HL-60/S4 (cell line): ENCODE measurements around the gene GRIK5.
"Not testable (repeated sequence)": the region's sequence is repeated elsewhere in the genome, so short reads cannot be mapped to it uniquely, and the experiment has no call there.

Experiments used
- in situ Hi-C: fragments of 300-500 bp; cut with MboI; formaldehyde crosslinking; loops from 2 replicates; pipeline ENCODE4 v1.14.3; 2022; ENCODE audit warnings: low sequenced_read_pairs

GRIK5 gene

DNA sequence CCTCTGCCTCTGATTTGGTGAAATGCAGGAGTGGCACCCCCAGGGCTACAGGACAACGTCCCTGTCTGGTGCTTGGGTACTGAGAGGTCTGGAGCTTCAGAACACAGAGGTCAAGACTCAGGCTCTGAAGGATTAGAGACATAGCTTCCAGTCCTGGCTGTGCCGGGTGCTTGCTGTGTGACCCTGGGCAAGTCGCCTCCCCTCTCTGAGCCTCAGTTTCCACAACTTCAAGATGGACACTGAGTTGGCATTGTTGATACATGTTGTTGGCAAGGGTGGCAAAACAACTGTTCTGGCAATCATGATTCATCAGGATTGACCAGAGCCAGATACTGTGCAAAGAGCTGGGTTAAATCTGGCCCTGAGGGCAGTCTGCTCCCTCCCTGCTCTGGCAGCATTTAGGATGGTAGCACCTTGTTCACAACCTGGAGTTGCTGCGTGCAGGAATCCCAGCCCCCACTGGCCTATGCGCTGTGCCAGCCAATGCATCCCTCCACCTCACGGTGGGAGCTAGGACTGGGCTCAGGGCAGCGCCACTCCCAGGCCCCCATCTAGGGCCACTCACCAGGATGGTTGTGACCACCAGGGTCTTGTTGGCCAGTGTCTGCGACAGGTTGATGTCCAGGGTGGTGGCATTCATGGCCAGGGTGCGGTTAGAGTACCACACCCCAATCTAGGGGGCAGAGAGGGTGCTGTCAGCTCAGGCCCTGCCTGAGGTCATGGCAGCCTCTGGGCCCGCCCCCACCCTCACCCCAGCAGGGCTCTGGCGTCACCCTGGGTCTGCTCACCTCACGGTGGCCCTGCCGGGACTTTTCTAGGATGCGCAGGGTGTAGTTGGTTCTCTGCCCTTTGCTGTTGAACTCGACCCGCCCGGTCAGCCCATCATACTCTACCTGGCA is 16.7 kb downstream of the GRIK5 start:
- in situ Hi-C loops: no loop called here

DNA sequence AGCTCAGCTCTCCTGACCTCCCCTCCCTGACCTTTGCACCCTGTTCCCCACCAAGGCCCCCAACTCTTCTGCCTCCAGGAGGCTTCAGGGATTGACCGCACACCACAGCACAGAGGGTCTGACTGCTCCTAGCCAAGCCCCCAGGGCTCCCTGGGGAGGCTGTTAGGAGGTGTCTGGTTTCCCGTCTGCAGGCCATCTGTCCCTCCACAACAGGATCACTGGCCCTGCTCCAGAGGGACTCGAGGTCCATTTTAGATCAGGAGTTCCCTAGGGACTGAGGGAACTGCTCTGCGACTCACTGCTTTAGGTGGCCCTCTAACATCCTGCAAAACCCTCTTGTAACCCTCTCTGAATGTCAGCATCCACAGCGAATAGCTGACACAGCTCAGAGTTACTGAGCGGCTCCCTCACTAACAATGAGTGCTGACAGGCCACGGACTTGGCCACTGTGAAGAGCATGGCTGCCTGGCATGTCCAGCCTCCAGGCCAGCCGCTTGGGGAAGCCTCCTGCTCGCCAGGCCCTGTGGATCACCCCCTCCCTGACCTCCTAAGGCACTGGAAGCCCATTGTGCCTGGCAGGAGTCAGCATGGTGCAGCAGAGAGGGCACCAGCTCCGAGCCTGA is 17.7 kb downstream of the GRIK5 start:
- in situ Hi-C loops: no loop called here

DNA sequence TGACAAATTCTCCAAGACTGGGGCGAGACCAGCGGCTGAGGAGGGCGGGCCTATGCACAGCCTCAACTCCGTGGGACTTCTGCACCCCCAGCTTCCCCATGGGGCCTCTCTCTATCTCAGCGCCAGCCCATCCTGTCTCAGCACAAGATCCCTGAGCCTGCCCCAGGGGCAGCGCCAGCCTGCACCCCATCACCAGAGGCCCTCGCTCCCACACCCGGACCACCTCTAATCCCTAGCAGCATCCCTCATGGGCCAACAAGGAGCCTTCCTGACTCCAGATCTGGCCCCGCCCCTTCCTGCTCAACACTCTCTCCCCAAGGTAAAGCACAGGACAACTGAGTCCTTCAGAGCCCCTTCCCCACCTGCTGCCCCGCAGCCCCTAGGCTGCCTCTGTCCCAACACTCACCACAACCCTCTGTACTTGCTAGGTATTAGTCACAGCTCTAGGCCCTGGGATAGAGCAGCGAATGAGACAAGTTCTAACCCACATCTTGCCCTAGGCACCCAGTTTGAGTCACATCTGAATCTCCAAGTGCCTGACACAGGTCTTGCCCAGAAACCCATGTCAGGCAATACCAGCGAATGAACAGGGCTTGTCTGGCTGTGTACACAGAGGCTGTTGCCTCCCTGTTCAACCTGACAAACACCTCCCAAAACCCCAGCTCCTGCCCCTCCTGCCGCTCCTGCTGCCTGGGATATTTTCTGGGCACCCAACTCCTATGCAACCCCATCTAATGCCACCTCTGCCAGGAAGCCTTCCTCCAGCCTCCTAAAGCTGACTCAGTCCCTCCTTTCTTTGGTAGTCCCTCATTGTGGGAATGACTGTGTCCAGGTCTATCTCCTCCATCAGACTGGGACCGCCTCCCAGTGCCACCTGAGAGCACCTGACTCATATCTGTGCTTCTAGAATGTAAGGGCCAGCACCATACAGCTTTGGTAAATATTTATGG is 18.6 kb downstream of the GRIK5 start:
- in situ Hi-C loops: no loop called here

DNA sequence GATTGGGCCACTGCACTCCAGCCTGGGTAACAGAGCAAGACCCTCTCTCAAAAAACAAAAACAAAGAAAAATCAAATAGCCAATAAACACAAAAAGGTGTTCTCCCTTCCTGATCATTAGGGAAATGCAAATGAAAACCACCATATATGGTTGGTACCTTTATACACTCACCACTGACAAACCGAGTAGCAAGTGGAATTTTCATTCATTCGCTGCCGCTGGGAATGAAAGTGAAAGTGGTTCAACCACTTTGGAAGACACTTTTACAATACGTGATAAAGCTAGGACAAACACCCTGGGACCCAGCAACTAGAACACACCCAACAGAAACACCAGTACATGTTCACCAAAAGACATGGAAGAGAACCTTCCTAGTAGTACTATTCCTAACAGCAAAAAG is 21.0 kb downstream of the GRIK5 start:
- in situ Hi-C loops: no loop called here

DNA sequence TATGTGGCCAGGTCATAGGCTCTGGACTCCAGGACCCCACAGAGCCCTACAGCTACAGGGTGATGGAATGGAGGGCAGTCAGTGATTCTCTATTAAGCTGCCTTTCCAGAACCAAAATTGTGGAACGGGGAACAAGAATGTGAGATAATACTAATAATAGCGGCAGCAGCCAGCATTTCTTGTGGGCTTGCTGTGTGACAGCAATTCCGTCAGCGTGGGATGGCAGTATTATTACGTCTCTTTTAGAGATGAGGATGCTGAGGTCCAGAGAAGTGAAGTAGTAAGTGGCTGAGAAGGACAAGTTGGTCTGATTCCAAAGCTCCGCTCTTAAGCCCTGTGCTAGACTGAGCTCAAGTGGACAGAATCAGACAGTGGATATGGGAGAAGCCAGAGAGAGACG is 24.4 kb downstream of the GRIK5 start:
- in situ Hi-C loops: no loop called here

DNA sequence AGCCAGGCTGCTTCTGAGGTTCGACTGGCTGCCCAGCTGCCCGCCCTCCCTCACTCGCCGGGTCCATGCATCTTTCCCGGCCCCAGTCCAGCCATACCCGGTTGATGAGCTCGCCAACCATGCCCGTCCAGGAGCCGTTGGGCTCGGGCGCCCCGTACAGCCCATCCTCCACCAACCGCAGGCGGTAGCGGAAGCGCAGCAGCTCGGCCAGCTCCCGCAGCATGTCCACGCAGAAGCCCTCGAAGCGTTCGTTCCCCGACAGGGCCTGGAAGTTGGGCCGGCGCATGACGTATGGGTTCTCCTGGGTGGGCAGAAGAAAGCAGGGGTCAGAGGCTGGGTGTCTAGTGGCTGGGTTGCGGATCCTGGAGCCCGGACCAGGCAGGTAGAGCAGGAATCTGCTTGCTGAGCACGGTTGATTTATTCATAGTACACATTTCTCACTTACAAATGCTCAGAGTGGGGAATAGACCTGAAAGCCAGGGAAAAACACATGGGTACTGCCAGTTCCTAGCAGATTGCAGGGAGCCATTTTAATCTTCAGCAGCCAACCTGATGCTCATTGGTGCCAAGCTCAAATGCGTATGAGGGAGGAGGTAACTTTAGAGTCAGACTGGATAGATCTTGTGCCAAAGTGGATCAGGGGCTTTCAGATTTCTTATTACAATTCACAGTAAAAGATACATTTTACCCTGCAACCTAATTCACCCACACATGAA is 27.4 kb downstream of the GRIK5 start:
- in situ Hi-C loops: no loop called here

DNA sequence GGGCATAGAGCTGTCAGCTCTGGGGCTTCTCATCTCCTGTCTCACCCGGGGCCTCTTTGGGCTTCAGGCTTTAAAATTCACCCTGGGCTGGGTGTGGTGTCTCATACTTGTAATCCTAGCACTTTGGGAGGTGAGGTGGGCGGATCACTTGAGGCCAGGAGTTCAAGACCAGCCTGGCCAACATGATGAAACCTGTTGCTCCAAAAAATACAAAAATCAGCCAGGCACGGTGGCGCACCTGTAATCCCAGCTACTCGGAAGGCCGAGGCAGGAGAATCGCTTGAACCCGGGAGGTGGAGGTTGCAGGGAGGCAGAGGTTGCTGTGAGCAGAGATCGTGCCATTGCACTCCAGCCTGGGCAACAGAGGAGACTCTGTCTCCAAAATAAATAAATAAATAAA is 29.5 kb downstream of the GRIK5 start:
- in situ Hi-C loops: not testable (repeated sequence)

DNA sequence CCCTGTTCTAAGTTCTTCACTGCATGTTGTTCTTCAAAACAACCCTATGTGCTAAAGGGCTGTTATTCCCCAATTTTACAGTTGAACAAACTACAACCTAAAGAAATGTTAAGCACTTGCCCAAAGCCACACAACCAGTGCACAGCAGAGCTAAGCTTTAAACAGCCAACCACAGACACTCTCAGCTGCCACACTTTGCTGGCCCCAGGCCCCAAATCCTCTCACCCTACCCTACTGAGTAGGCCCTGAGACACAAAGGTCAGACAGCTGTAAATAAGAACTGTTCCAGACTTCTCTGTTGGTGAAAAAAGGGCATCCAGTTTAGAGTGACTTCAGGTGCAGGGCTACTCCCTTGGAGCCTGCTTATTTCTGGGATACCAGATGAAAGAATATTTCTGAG is 30.0 kb downstream of the GRIK5 start:
- in situ Hi-C loops: no loop called here

DNA sequence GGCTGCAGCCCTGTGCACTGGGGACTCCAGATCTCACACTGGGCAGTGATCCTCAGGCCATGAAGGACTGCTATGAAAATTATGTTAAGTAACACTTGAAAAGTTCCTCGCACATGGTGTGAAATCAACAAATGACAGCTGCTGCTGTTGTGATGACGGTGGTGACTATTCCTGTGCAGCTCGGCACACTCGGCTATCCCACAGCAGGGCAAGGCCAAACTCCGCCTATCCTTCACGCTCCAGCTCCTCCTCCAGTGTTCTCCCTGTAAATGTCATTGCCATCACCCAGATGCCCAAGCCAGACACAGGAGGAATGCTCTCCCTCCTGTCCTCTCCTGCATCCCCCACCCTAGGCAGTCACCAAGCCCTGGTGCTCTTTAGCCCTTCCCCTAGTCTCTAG is 31.3 kb downstream of the GRIK5 start:
- in situ Hi-C loops: no loop called here

DNA sequence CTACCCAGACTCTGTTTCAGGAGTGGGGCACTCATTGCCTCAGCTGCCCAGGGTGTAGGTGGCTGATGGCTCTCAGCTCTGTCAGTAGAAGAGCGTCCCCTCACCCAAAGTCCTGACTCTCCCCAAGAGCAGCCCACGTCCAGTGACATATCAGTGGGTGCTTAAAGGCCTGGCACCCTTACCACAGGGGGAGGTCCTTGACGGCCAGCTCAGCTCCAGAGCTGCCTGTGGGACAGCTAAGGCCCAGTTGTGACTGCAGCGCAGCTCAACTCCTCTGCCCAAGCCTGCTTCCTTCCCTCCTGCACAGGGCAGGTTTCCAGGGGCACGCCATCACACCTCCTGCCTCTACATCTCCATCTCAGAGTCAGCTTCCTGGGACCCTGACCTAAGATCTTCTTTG is 32.4 kb downstream of the GRIK5 start:
- in situ Hi-C loops: no loop called here

DNA sequence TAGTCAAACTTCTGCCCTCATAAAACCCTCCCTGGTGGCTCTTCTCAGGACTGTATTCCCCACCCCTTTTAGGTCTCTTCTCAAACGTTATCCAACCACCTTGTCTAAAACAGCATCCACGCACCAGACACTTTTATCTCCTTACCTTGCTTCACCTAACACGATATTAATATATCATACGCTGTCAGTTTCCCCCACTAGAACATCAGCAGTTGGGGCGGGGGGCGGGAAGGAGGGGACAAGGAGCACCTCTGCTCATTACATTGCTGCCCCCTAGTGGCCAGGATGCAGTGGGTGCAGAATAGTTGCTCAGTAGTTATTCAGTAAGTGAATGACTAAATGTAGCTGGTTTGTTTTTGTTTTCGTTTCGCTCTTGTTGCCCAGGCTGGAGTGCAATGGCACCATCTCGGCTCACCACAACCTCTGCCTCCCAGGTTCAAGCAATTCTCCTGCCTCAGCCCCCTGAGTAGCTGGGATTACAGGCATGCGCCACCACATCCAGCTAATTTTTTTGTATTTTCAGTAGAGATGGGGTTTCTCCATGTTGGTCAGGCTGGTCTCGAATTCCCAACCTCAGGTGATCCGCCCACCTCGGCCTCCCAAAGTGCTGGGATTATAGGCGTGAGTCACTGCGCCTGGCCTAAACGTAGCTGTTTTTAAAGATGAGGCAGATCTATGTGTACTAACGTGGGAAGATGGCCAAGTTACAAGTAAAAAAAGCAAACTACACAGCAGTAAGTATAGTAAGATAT is 35.2 kb downstream of the GRIK5 start:
- in situ Hi-C loops: not testable (repeated sequence)

DNA sequence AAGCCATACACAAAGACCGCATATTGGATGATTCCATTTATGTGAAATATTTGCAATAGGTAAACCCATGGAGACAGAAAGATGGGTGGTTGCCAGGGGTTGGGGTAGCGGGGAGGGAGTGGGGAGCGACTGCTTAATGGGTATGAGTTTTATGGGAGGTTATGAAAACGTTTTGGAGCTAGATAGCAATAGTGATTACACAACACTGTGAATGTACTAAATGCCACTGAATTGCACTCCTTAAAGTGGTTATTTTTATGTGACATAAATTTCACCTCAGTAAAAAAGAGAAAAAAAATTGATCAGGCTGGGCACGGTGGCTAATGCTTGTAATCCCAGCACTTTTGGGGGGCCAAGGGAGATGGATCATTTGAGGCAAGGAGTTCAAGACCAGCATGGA is 36.6 kb downstream of the GRIK5 start:
- in situ Hi-C loops: no loop called here

DNA sequence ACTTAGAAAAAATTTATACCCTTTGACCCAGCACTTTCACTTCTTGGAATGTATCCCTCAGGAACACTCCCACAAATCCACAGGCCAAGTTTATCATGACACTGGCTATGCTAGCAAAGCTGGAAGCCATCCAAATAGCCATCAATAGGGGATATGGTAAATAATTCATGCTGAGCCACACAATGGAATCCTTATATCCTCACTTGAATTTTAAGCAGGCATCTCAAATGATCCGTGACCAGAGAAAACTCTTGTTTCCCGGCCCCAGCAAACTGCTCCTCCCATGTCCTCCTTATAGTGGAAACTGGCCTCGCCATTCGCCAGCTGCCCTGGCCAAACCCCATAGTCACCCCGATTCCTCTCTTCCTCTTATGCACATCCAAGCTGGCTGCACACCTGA is 37.6 kb downstream of the GRIK5 start:
- in situ Hi-C loops: no loop called here

DNA sequence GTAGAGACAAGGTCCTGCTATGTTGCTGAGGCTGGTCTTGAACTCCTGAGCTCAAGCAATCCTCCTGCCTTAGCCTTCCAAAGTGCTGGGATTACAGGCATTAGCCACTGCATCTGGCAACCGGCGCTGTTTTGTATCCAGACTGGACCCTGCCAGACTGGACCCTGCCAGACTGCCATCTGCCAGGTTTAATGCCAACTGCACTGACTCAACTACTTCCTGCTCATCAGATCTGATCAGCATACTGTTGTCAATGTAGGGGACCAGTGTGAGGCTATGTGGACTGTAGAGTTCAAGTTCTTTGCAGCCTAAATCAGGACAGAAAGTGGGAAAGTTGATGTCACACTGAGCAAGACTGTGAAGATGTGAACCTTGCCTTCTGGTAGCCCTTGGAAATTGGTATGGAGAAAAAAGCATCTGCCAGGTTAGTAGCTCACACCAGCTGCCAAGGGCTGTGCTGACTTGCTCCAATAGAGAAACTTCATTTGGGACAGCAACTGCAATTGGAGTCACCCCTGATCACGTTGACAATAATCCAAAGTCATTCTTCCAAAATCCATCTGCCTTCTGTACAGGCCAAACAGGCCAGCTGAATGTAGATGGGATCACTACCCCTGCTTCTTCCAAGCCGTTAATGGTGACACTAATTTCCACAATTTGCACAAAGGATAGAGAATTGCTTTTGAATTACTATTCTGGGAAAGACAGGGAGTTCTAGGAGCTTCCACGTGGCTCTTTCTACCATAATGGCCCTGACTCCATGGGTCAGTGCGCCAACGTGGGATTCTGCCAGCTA is 39.2 kb downstream of the GRIK5 start:
- in situ Hi-C loops: no loop called here

DNA sequence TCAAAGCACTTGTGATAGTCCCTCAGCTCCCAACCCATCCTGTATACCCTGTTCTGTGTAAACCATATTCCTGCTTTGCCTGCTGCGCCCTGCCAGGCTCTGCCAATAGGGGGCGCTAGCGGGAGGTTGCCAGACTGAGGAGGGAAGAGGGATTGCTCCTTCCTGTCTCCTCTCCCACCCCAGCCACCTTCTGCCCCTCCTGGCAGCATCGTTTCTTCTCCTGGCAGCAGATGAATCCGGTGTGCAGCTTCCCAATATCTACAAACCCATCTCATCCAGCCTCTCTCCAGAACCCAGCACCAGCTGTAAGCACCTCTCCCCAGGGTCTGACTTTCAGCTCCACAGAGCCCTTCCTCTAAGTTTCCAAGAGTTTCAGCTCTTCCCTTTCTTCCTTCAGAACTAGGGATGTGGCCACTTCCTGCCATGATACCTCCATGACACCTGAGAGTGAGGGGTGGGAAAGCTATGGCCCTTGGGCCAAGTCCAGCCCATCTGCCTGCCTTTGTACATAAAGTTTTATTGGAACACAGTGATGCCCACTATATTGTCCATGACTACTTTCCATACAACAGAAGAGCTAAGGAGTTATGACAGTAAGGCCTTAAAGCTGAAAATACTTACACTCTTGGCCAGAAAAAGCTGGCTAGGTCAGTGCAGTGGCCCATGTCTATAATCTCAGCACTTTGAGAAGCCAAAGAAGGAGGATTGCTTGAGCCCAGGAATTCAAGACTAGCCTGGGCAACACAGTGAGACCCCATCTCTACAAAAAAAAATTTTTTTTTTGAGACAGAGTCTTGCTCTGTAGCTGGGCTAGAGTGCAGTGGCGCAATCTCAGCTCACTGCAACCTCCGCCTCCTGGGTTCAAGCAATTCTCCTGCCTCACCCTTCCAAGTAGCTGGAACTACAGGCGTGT is 41.4 kb downstream of the GRIK5 start:
- in situ Hi-C loops: no loop called here

DNA sequence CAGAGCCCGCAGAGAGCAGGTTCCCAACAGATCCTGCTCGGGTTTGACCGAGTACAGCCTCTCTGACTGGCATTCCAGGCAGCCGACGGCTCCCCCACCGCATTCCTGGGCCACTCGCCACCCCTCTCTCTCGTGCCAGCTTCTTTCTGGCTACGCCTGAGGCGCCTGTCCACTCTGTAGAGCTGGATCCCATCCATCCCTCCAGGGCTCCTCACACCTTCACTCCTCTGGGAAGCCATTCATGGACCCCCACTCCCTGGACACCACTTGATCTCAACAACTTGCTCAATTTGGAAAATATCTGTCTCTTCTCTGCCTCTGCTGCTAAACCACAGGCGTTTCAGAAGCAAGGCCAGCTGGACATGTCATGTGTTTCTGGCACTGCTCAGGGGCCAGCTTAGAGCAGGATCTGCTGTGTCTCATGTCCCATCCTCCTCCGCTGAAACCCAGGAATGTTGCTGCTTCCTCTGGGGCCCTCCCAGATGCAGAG is 45.3 kb downstream of the GRIK5 start:
- in situ Hi-C loops: no loop called here

DNA sequence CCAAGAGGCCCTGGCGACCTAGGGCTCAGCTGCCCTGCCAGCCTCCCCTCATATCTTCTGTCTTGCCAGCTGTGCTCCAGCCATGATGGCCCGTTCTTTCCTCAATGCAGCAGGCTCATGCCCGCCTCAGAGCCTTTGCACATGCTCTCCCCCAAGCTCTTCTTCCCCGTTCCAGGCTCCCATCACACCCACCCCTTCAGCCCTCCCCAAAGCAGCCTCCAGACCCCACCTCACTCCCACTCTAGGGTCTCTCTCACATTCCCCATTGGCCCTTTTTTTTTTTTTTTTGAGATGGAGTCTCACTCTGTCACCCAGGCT is 46.1 kb downstream of the GRIK5 start:
- in situ Hi-C loops: no loop called here
